GM19193 (cell line): ENCODE results near the gene FAM98B.

Experiments used
- POLR2A ChIP-seq: IDR thresholded peaks from 4 replicates; pipeline ENCODE4 v1.6.1; 2011; ENCODE audit not compliant: insufficient read depth, insufficient read length; ENCODE audit errors: extremely low read depth

FAM98B gene

DNA sequence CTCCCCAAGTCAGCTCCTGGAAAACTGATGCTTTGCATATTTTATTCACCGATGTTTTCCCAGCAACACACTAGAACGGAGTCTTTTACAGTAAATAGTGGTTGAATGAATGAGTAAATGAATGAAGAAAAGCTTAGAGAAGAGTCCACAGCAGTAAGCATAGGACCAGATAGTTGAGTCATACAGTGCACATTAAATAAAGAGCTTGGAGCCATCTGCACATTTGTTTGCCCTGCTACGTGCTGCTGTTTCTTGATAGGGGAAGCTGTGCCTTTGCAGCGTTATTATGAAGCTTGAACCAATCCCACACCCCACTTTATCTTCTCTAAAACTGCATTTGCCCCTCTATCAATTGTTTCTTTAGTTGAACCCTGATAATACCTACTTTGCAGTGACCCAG lies 1.2 kb downstream of the FAM98B start:
- no peak for TF ChIP-seq POLR2A

- TF ChIP-seq POLR2A = no peak
Observed at GRCh38 chr15:38458646-38459045, 4.7 kb downstream of the FAM98B start.

DNA sequence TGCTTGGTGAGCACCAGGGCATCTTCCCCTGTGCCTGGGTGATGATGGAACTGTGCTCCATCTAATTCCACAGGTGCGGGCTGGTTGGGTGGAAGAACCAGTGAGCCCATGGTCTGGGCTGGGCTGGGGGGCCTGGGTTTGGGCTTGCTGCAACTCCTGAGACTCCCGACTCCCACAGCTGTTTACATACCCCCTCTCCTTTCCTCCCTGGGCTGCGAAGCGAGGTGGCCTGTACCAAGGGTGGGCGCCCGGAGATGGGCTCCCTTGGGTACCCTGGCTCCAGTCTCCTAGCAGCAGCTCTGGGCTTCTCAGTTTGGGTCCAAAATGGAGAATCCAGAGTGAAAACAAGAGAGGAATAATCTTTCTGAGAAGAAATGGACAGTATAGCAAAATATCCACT lies 5.6 kb downstream of the FAM98B start:
- TF ChIP-seq POLR2A = no peak

DNA sequence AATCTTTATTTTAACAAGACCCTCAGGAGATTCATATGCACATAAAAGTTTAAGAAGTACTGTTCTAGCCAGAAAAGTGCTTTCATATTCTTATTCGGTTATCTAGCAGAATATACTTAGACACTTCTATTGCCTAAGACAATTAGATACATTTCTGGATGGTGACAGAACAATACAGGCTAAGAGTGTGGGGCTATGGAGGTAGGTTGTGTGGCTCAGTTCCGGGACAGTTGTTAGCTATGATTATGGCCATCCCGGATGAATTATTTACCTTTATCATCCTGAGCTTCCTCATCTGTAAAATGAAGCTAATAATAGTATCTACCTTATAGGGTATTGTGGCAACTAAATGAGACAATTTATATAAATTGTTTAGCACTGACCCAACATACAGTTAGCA lies 6.6 kb downstream of the FAM98B start:
- no peak for TF ChIP-seq POLR2A

DNA sequence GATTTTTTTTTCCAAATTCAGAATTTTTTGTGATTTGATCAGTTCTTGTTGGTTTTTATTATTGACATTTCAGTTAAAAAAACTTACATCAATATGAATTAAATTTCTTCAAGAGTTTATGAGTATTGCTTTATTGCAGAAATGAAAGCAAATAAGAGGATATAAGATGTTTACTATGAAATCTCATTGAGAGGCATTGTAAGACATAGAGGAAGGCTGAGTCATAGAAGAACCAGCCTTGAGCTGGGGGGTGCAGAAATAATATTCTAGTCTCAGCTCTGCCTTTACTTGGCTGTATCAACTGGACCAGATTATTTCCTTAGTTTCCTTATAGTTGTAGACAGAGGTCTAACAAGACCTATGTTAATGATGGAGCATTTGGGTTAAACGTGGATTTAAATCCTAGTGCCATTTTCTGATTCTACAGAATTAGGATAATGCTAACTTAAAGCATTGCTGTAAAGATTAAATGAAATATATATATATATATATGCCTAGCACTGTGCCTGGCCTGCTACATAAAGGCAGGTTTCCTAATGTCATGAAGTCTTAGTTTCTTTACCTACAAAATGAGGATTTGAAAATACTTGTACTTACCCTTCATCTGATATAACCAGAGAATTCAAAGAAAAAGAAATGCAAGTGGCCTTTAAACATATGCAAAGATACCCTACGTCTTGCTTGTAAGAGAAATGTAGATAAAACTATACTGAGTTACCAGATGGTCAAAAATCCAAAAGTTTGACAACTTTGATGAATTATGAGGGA lies 7.3 kb downstream of the FAM98B start:
- TF ChIP-seq POLR2A = no peak

DNA sequence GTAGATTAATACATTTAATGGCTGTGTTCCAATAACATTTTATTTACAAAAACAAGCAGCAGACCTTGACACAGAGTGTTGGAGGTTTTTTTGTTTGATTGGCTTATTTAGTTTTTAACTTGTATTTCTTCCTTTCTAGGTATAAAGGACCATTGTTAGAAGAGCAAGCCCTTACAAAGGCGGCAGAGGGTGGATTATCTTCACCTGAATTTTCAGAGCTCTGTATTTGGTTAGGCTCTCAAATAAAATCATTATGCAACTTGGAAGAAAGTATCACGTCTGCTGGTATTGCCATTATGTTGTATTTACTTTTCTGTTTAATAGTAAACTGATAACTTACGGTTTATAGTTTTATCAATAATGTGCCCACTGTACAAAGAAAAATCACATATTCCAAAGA lies 10.0 kb downstream of the FAM98B start:
- TF ChIP-seq POLR2A = no peak

GRCh38 chr15:38464675-38465074 lies 10.7 kb downstream of the FAM98B start:
- no peak for TF ChIP-seq POLR2A

DNA sequence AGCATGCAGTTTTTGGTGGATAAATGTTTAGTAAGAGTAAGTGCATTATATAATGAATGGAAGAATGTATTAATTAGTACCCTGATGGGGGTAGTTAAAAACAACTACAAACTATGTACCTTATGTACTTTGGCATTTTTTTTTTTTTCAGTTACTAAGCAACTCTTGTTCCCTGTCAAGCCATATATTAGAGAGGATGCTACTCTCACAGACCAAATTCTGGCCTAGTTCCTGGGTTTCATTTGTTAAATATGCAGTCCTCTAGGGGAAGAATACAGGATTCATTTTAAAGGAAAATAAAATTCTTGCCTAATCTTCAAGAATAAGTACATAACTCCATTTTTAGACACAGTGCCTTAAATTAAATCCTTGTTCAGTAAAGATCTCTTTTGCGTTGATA lies 16.9 kb downstream of the FAM98B start:
- no peak for TF ChIP-seq POLR2A

DNA sequence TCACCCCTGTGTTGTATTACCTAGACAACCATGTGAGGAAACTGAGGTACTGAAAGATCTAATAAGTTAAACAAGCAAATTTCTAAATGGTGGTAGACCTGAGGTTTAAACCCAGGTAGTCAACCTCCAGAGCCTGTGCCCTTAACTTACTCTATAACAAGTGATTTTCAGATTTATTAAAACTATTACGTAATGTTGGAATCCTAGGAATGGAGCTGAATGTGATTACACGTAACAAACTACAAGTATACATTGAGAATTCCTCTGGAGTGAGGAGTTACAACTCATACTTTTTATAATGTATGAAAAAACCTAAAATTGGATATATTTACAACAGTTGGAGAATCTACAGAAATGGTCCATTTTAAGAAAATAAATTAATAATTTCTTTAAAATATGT lies 18.0 kb downstream of the FAM98B start:
- TF ChIP-seq POLR2A = no peak

GRCh38 chr15:38474155-38474757 lies 20.3 kb downstream of the FAM98B start:
- TF ChIP-seq POLR2A = no peak

DNA sequence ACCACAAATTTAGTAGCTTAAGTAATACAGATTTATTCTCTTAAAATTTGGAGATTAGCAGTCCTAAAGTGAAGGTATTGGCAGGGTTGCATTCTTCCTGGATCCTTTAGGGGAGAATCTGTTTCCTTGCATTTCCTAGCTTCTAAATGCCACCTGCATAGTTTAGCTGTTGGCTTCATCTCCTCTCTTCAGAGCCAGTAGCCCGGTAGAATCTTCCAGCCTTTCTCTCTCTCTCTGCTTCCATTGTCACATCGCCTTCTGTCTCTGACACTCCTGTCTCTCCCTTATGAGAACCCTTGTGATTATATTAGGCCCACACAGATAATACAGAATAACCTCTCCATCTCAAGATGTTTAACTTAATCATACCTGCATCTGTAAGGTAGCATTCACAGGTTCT lies 21.4 kb downstream of the FAM98B start:
- TF ChIP-seq POLR2A = no peak

GRCh38 chr15:38476120-38476519 lies 22.2 kb downstream of the FAM98B start:
- TF ChIP-seq POLR2A = no peak

DNA sequence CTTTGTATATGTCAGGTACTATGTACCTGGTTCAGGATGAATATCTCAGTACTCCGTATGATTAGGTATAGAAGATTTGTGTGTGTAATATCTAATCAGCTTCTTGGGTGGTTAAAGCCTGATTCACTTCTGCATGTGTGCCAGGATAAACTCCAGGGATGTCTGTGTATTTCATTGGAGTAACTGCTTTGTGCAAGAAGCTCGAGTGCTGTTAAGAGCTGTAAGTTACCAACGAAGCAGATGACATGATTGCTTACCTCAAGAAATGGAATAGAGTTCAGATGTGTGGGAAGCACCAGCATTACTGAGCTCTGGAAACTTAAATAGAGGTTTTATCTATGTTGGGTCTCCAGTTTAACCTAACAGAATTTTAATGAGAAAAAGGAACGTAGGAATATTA lies 23.7 kb downstream of the FAM98B start:
- no peak for TF ChIP-seq POLR2A

DNA sequence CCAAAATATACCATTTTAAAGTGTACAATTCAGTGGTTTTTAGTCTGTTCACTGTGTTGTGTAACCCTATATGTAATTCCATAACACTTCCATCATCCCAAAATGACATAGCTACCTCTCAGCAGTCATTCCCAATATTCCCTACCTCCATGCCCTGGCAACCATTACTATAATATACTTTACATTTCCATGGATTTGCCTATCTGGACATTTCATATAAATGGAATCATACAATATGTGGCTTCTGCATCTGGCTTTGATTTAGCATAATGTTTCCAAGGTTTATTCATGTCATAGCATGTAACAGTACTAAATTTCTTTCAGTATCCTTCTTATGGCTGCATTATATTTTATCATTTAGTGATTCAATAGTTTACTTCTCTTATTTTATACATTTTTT lies 25.3 kb downstream of the FAM98B start:
- TF ChIP-seq POLR2A = no peak

GRCh38 chr15:38479756-38480155 lies 25.8 kb downstream of the FAM98B start:
- TF ChIP-seq POLR2A = no peak

DNA sequence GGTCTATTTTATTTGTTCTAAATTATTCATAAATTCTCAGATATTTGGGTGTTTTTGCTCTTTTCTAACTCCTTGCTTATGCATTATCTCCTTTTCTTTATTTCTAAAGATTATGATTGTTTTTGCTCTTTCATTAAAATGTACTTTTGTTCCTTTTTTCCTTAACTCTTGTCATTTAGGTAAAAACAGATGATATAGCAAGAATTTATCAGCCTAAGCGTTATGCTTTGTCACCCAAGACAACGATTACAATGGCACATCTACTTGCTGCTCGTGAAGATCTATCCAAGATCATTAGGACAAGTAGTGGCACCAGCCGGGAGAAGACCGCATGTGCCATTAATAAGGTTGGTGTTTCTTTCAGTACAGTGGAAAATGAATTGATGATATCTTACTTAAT lies 27.2 kb downstream of the FAM98B start:
- no peak for TF ChIP-seq POLR2A
